Hippocampal formation (tissue), 2 donors: ENCODE data around the gene GCG.

Source experiments
- DNase-seq, 2 donors: peaks; one replicate each; lab custom pipeline; 2025; lab: John Stamatoyannopoulos, UW

GCG gene

DNA sequence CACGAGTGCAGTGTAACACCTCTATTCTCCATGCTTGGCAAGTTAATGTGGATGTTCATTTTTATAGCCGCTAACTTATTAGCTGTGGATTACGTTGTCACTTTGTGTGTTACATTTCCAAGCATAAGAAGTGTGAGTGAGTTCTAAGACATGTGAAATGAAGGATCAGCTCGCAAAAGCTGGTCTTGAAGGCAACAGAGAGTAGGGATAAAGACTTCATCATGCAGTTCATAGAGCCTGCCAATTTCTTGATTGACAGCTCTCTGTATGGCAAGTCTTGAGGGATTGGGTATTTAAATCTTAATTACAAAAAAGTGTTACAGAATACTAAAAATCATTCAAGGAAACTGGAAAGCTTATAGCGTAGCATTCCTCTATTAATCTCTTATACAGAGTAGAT lies 52.2 kb downstream of the GCG start:
- no peak for DNase-seq
